Transverse colon (tissue), 3 donors: ENCODE results near the gene ATP9A.

Source experiments
- POLR2A ChIP-seq: fragments of 450-650 bp; IDR thresholded peaks from one replicate; pipeline ENCODE4 v1.6.1; 2016; ENCODE audit warnings: antibody characterized with exemption, mild to moderate bottlenecking, moderate library complexity
- TF ChIP-seq, protein P1 (sequence below), 5 experiments: fragments of 200-600 bp in 3 of 5; fragments of 450-650 bp in 2 of 5; sonication (generic) in 3 of 5; IDR thresholded peaks; 1 replicate in 2 of 5; 2 replicates in 3 of 5; pipeline ENCODE4 v1.5.1; 2016 to 2017; ENCODE audit warnings: antibody characterized with exemption in 5 of 5, inconsistent platforms in 3 of 5, mild to moderate bottlenecking in 2 of 5, moderate library complexity in 1 of 5

DNA sequence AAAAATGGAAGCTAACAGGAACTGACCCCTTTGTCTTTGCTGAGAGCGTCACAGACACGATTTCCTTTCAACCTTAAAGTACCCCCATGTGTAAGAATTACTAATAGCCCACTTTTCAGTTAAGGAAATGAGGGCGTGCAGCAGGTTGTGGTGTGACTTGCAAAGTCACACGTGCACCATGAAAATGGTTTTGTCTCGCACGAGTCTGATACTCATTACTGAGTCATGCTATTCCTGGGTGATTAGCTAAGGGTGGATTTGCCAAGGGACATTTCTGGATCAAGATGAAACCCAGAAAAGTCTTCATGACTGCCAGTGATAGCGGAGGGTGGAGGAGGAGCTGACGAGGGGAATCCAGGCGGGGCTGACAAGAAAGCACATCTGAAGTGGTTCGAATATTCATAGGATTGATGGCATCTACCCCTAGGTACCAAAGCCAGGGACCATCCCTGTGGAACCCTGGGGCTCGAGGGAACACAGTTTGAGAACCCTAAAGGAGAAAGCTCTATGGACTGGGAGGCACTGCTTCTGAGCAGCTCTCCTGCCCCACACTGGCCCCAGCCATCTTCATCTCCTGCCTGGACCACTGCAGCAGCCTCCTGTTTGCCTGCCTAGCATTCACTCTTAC lies 213.5 kb downstream of the ATP9A start:
- TF ChIP-seq, protein P1, sequence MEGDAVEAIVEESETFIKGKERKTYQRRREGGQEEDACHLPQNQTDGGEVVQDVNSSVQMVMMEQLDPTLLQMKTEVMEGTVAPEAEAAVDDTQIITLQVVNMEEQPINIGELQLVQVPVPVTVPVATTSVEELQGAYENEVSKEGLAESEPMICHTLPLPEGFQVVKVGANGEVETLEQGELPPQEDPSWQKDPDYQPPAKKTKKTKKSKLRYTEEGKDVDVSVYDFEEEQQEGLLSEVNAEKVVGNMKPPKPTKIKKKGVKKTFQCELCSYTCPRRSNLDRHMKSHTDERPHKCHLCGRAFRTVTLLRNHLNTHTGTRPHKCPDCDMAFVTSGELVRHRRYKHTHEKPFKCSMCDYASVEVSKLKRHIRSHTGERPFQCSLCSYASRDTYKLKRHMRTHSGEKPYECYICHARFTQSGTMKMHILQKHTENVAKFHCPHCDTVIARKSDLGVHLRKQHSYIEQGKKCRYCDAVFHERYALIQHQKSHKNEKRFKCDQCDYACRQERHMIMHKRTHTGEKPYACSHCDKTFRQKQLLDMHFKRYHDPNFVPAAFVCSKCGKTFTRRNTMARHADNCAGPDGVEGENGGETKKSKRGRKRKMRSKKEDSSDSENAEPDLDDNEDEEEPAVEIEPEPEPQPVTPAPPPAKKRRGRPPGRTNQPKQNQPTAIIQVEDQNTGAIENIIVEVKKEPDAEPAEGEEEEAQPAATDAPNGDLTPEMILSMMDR (IDR thresholded peaks at IDR 0.05), result no peak
- no peak for TF ChIP-seq POLR2A
